Measurements from ENCODE around the gene CDH18.

The CDH18 gene

GRCh38 chr5:19927919-19928318 lies 60.1 kb downstream of the CDH18 start:
- DNase-seq = no peak

GRCh38 chr5:19927170-19927569 lies 60.8 kb downstream of the CDH18 start:
- DNase-seq = no peak

GRCh38 chr5:19923742-19924141 lies 64.3 kb downstream of the CDH18 start:
- DNase-seq = no peak

DNA sequence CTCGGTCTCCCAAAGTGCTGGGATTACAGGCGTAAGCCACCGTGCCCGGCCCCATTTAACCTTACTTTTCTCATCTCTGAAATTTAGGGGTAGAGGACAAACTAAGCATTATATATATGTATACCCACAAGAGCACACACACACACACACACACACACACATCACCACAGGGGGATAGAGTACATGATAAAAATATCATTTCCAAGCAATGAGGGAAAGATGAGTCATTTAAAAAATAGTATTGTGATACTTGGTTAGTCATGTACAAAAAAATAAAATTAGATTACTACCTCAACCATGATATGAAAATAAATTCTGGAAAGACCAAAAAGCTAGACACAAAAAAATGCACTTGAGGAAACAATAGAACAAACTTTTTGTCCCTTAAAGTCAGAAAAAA lies 67.2 kb downstream of the CDH18 start:
- DNase-seq = no peak

DNA sequence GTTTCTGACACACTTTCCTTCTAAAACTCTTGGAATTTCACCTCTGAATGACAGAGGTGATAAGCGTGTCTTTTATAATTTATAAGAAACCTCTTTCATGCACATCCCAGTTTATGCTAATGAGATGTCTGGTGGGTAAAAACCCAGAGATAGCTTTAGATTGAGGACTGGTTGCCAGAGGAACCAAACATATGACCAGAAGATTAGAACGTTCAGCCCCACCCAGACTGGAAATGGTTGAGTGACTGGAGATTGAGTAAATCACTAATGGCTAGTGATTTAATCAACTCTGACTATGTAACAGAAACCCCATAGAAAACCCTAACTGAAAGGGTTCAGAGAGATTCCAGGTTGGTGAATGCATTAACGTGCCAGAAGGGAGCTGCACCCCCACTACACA lies 69.2 kb downstream of the CDH18 start:
- DNase-seq = no peak

DNA sequence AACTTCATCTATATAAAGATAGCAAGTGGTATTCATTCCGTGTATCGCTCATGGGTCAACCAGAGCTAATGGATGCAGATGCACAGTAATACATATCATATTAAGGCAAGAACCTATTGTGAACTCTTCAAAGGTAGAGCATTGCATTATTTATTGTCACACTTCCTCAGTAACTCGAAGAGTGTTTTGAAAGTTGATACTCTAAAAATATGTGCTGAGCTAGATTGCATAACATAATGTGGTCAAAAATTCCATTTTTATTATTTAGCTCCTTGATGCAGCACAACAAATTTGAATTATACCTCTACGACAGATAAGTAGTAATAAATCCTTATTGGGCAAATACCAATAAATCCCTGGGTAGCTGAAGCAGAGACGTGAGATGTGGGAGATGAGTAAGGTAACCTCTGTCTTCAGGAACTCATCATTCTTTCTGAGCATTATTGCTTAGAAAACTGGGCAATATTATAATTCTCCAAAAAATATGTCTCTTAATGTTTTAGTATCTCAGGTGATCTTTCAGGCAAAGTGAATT lies 70.3 kb downstream of the CDH18 start:
- DNase-seq = no peak

DNA sequence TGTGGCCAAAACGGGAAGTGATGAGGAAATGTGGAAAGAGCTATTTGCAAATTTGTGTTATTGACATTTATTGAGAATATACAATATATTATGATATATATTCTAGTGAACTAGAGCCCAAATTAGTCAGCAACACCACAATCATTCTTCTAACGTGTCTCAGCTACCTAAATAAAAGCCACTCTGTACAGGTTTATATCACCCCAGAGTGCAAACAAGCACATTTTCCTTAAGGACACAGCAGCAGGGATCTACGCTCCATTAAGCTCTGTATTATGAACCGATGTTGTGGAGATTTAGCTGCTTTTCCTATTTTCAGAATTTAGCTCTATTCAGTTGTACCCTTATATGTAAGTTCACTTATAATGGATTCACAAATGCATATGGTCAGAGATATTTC lies 77.9 kb downstream of the CDH18 start:
- no peak for DNase-seq

DNA sequence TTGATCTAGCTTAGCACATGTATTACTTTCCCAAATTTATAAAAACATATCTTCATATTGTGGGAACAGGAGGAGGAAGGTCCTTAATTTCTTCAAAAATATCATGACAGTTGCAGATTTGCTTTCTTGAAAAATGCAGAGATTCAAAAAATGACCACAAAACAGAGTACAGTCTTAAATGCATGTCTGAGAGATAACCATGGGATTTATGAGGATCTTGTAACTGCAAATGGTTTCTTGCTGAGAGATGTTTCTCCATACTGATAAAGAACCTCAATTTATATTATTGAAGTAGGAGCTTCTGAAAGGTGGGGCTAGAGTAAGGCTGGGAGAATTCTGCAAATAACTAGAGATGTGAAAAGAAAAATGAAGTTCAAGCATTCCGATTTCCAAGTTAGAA lies 83.2 kb downstream of the CDH18 start:
- no peak for DNase-seq

- DNase-seq = no peak
Observed at GRCh38 chr5:19903611-19904010, 84.4 kb downstream of the CDH18 start.

DNA sequence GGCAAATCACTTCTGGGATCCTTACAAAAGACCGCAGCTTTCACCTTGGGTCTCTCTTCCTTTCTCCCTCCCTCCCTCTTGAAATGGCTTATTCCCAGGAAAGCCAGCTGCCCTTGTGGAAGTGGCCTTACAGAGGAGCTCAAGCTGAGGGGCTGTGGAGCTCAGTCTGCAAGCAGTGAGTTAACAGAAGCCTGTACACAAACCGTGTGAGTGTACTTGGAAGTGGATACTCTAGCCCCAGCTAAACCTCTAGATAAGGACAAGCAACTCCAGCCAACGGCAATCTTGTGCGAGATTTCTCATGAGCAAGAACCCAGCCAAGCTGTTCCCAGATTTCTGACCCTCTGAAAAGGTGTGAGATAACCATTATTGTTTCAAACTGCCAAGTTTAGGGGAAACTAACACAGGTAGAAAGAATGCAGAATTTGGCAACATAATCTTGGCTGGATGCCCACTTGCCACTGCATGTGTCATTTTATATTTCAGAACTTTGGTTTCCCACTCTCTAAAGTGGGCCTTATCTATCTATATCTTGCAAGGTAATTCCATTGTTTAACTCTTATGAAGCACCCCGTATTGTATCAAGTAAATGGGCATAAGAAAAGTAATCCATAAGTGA lies 85.6 kb downstream of the CDH18 start:
- no peak for DNase-seq

DNA sequence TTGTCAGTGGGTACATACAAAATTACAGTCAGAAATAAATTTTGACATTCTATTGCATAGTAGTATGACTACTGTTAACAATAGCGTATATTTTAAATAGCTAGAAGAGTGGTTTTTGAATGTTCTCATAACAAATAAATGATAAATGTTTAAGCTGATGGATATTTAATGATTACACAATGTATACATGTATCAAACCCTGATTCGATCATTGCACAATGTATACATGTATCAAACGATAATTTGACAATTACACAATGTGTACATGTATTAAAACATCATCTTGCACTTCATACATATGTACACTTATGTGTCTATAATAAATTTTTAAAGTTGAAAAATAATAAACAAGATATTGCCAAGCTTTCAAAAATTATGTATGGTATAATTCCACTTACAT lies 87.7 kb downstream of the CDH18 start:
- no peak for DNase-seq

DNA sequence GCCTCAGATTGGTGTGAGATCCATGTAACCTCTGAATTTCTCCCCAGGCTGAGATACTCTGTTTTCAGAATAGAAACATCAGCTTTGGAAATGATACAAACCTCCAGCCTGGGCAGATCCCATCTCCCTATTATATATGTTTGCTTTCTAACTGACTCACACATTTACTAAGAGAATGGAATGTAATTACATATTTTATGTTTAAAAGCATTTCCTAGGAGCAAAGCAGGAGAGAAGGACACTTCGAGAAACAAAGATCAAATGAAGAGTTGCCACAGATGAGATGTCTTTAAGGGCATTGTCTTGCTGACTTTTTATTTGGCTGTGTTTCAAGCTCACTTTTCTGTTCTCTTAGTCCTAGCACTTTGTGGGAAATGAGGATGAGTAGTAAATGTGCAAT lies 96.3 kb downstream of the CDH18 start:
- no peak for DNase-seq

DNA sequence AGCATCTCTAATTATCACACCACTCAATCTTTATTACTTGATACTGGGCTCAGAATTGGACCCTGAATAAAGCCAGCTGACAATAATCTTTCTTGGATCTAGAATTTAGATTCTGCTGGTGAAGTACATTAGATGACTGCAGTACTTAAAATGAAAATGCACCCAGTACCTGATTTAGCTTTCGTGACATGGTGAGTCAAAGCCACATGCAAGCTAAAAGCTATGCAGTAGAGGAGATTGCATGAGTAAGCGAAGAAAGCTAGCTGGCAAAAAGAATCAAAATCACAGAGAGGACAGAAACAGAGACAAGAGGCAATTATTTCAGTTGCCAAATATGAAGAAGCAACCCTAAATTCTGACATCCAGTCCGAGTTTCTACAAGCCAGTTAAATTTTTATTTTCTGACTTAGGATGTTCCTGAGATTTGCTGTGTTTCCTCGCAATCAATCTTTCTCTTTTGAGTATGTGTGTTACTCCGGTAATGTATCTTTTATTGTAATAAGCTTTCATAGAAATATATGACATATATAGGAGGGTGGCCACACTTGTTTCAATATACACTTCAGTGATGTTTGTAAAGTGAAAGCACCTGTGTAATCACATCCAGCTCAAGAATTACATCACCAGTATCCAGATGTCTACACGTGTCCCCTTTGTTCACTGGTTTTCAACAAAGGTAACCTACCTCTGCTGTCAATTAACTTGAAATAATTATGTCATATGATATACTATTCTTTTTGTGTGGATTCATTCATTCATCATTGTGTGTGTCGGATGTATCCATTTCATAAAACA lies 101.7 kb downstream of the CDH18 start:
- no peak for DNase-seq

- DNase-seq = no peak
Observed at GRCh38 chr5:19885040-19885824, 102.8 kb downstream of the CDH18 start.

DNA sequence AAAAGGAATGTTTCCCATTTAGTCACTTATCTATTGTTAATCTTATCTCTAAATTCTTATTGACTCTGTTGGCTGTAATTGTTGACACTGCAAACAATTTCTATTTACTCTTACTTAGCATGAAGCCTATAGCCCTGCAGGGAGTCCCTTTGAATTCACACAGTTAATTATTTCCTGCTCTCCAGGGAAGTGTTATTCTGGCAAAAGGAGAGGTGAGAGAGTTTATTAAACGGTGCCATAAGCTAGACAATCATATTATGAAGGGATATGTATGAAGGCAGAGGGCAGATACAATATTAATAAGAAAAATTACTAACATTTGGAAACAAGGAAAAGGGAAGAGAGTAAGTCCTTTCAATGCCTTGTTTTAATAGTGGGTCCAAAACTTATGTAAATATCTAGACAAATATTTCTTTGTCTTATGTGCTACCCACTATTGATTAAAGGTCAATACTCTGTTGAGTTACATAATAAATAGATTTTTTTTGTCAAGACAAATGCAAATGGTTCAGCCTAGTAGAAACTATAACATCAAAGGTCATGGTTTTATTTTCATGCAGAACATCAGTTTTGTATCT lies 107.1 kb downstream of the CDH18 start:
- no peak for DNase-seq

GRCh38 chr5:19880458-19880857 lies 107.5 kb downstream of the CDH18 start:
- DNase-seq = no peak

- DNase-seq = no peak
Observed at GRCh38 chr5:19874811-19875210, 113.2 kb downstream of the CDH18 start.

GRCh38 chr5:19866090-19866450 lies 121.9 kb downstream of the CDH18 start:
- no peak for DNase-seq

DNA sequence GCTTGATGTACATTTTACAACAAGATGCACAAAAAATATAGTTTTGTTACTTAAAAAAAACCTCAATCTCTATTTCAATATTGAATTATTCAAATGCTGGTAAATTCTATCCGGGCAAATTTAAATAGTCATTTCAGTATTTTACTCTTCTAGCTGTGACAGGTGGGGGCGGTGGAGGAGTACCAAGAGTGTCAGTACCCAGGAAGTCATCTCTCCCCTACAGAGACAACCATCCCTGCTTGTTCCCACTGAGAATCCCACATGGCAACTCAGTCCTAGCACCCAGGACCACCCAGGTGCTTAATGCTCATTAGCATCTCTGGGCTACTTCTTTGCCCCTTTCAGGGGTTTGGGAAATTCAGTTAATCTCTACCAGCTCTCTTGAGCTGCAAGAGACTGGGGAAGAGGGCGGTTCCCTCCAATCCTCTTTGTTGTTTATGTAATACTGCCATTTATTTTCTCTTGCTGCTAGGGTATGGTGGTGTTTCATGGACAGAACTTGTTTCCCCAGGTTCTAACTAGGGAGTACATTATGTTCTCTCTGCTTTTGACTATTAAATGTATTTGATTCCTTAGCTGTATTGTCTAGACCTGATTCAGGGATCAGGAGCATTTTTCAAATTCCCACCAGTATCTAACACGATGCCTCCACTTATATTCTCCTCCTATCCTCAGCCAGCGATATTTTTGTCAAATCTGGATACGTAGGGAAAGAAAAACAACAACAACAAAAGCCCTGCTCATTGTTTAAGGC lies 122.5 kb downstream of the CDH18 start:
- no peak for DNase-seq

- DNase-seq = no peak
Observed at GRCh38 chr5:19862711-19863110, 125.3 kb downstream of the CDH18 start.

DNA sequence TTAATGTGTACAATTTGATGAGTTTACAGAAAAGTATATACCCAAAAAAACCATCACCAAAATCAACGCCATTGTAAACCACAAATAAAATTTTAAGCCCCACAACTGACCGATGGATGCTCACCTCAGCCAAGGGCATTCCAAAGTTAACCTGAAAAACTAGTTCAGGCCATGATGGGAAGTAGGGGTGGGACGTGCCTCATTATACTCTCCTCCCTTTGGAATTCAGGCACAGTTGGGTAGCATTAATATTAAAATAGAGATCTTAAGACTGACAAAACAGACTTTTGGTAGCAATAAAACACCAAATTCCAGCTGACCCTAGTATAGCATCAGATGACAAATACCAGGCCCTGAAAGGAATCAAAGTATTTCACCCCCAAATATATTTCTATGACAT lies 129.0 kb downstream of the CDH18 start:
- DNase-seq = no peak

DNA sequence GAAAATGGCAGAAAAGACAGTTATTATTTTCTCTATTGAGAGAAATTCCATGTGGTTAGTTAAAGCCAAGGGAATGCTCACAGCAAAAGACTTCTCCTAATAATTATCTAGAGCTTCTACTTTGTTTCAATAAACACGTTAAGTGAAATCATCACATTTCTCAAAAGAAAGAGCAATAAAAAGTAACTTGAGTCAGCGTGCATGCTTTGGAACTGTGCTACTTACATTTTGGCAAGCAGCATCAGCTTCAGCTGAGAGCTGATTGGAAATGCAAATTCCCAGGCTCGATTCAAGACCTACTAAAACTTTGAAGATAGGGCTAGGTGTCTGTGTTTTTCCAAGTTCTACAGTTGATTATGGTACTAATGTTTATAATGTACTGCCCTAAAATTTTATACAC lies 132.1 kb downstream of the CDH18 start:
- no peak for DNase-seq

DNA sequence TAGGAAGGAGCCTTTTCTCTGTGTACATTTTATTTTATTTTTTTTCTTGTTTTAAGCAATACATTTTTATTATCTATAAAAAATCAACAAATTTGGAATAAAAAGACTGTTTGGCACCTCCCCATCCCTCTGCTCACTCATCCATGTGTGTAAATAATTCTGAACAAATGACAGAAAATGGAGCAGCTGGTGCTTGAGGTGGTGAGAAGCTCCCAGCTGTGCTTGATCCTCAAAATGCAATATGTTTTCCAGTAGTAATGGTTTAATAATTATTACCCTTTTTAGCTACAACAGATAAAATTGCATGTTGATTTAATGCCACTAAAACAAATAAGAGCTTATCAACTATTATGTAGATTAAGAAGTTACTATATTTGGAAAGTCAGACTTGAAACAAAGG lies 132.5 kb downstream of the CDH18 start:
- DNase-seq = no peak

Data from DMS79 treated with DMSO at 0.1 percent for 48 hours (cell line).